Activated CD4-positive, CD25-positive, alpha-beta regulatory T cell (primary cell): Measurements from ENCODE around the gene PTPRS.

Experiments used
- DNase-seq, 4 experiments: peaks; one replicate each; lab custom pipeline; 2025; lab: John Stamatoyannopoulos, UW

PTPRS gene

DNA sequence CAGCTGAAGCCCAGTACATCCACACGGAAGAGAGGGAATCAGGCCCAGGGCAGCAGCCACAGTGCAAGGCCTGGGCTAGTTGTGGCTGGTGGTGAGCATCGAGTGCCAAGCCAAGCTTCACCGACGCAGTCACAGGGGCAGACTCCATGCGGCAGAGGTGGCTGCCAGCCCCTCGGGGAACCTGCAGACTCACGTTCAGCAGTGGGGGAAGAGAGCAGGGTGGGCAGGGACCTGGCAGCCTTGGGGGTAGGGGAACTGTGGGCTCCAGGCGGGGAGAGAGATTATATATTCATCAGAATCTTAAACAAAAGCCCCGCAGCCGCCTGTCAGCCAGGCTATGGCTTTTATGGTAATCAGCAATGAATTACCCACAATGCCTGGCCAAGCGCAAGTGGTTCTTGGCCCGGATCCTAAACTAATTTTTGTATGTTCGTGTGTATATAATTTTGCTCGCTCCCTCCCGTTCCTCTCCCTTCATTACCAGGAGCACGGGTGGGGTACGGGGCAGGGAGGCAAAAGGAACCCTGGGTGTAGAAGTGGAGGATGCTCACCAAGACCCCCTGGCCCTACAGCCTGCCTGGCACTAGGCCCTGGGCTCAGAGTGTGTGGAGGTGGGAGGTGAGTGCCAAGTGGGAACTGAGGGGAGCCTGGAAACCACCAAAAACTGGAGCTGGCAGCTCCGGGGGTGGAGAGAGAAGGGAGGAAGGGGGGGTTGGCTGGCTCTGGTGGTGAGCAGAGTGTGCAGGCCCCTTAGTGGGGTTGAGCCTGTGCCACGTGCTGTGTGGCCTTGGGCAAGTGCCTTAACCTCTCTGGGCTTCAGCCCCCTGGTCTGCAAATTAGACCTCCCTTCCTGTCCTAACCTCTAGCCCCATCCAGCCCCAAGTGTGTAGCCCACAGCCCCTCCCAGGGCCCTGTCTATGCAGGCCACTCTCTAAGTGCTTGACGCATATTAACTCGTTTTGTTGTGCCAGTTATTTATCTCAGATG is 31.9 kb downstream of the PTPRS start:
- DNase-seq, result no peak

GRCh38 chr19:5307655-5308054 is 33.0 kb downstream of the PTPRS start:
- DNase-seq, result no peak

GRCh38 chr19:5305163-5305562 is 35.4 kb downstream of the PTPRS start:
- no peak for DNase-seq

DNA sequence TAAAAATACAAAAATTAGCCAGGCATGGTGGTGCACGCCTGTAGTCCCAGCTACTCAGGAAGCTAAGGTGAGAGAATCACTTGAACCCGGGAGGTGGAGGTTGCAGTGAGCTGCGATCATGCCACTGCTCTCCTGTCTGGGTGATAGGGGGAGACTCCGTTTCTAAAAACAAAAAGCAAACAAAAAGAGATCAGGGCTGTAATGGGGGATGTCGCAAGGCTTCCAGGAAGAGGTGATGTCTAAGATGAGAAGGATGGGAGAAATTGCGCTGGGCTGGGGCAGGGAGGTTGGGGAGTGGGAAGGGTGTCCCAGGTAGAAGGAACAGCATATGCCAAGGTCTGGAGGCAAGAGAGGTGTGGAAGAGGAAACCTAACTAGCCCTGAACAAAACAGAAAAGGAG is 36.1 kb downstream of the PTPRS start:
- no peak for DNase-seq

DNA sequence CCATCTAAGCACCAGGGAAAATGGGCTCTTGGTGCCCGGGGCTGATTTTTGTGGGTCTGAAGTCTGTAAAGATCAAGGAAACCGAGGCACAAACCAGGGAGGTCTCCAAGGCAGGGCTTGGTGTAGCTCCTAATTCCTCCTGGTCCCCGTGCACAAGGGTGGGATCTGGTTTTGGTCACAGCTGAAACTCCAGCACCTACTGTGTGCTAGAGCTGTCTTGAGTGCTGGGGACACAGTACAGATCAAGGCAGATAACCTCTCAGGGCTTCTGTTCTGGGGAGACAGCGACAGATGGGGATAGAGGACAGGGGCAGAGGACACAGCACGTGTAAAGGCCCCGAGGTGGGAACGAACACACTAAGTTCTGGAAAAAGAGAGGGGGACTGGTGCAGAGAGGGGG is 37.4 kb downstream of the PTPRS start:
- DNase-seq, result no peak

- DNase-seq, result no peak
Observed at GRCh38 chr19:5302396-5302795, 38.2 kb downstream of the PTPRS start.

DNA sequence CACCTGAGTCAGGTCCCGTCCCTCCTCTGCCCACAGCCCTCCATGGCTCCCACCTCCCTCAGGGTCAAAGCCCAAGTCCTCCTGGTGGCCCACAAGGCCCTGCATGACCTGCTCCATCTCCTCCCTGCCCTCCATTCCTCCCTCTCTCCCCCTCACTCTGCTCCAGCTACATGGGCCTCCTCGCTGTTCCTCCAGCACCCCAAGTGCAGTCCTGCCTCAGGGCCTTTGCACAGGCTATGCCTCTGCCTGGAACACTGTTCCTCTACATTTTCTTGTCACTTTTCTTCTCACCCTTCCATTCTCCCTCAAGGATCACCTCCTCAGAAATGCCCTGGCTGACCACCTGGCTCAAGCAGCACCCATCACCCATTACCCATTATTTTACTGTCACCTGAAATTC is 41.5 kb downstream of the PTPRS start:
- no peak for DNase-seq

- no peak for DNase-seq
Observed at GRCh38 chr19:5298471-5298901, 42.1 kb downstream of the PTPRS start.

GRCh38 chr19:5297272-5297669 is 43.3 kb downstream of the PTPRS start:
- DNase-seq, result no peak

DNA sequence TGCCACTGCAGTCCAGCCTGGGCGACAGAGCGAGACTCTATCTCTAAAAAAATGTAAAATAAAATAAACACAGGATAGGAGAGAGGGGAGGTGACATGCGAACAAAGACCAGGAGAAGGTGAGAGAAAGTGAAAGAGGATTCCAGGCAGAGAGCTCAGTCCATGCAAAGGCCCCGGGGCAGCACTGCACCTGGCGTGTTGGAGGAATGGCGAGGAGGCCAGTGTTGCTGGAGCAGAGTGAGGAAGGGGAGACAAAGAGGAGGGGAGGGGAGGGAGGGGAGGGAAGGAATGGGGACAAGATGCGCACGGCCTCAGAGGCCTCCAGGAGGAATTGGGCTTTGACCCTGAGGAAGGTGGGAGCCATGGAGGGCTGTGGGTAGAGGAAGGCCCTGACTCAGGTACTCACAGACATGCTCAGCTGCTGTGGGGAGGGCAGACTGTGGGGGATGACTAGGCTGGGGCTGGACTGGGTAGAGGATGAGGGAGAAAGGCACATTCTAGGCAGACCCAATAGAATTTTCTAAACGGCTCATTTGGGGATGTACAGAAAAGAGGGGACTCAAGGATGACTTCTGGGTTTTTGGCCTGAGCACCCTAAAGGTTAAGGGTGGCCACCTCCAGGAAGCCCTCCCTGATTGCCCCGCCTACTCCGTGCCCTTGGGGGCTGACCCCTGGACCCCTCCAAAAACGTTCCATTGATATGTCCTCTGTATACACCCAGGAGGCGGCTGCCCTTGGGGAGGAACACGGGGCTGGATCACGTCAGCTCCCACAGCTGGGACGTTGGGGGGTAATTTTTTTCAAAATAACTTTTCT is 43.9 kb downstream of the PTPRS start:
- DNase-seq, result no peak

GRCh38 chr19:5296021-5296420 is 44.6 kb downstream of the PTPRS start:
- DNase-seq, result no peak

DNA sequence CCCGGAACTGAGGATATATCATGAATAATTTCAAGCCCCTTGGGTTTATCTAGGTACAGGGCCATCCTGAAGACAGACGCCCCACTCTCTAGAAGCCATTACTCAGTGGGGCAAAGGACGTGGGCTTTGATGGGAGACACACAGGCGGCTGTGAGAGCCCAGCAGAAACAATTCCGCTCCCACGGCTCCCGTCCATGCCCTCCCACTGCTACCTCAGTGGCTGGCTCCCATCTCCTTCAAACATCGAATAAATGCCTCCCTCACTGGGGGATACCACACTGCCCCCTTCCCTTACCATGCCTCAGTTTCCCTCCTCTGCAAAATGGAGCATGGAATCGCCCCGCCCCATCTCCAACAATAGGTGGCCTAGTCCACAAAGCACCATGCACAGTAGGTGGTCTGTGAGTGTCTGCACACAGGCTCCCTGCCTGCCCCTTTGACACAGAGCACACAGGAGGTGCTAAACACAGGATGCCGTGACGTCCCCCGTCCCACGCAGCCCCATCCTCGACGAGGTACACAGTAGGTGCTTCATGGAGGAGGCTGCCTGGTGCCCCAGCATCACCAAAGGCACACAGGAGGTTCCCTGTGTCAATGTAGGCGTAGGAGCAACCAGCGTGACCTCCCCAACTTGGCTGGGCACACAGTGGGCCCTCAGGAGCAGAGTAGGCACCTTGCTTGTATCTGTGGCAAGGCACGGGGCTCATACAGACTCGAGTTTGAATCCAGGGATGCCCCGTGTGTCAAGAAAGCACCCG is 46.0 kb downstream of the PTPRS start:
- no peak for DNase-seq

- DNase-seq, result no peak
Observed at GRCh38 chr19:5293612-5294378, 46.8 kb downstream of the PTPRS start.

DNA sequence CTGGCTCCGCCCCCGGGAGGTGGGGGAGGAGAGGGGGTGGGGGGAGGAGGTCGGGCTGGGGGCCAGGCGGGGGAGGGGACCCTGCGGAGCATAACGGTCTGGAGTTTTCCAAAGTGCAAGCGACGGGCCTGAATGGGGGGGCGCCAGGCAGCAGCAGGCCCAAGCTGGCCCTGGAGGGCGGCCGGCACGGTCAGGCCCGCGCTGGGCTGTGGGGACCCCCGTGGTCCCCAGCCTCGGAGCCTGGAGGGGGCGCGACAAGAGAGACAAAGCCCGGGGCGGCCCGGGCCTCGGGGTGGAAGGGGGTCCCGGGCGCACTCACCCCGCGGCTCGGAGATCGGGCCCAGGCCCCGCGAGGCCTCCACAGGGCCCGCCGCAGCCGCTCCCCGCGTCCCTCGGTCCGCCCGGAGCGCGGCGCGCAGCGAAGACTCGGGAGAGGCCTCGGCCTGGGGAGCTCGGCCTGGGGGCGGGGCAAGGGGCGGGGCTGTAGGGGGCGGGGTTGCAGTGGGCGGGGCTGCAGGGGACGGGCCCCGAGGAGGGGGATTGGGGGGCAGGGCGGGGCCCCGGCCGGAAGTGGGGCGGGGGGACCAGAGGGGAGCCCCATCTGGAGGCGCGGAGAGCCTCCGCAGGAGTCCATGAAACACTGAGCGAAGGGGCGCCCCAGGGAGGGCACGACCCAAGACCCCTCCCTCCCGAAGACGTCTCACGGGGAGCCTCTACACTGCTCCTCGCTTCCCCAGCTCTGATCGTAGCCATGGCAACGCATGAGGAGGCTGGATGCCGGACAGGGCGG is 47.6 kb downstream of the PTPRS start:
- peak; percentile 25 to 52 (median 44) for DNase-seq

- no peak for DNase-seq
Observed at GRCh38 chr19:5292453-5292821, 48.2 kb downstream of the PTPRS start.

GRCh38 chr19:5291588-5292193 is 48.9 kb downstream of the PTPRS start:
- DNase-seq, result no peak
